Activated T-cell treated with anti-CD3 and anti-CD28 coated beads, Interleukin-2, amount 50 U/mL, for 24 hours (primary cell): ENCODE data around the gene EIF4E1B.

Experiments used
- DNase-seq: peaks from one replicate; pipeline ENCODE4 v3.0.0-alpha.2; 2020
- H3K27ac Mint-ChIP-seq: 2 replicates; pipeline ENCODE4 v1.8.0; 2020; ENCODE audit warnings: mild to moderate bottlenecking, mixed read lengths
- H3K27me3 Mint-ChIP-seq: 2 replicates; pipeline ENCODE4 v1.8.0; 2020; ENCODE audit warnings: mixed read lengths
- H3K36me3 Mint-ChIP-seq: 2 replicates; pipeline ENCODE4 v1.8.0; 2020; ENCODE audit warnings: low read depth, mixed read lengths
- H3K4me1 Mint-ChIP-seq: 2 replicates; pipeline ENCODE4 v1.8.0; 2020; ENCODE audit warnings: low read depth, mixed read lengths
- H3K4me3 Mint-ChIP-seq: 2 replicates; pipeline ENCODE4 v1.8.0; 2020; ENCODE audit warnings: mild to moderate bottlenecking, moderate library complexity, mixed read lengths
- H3K9me3 Mint-ChIP-seq: 2 replicates; pipeline ENCODE4 v1.8.0; 2020; ENCODE audit warnings: mixed read lengths

EIF4E1B gene

GRCh38 chr5:176667637-176668036 lies 37.2 kb downstream of the EIF4E1B start:
- H3K36me3 Mint-ChIP-seq, result no peaks in the 10 kb centered on the region
- DNase-seq, result no peak
- H3K27me3 Mint-ChIP-seq, result peaks cover 26% of the 10 kb centered on the region
- no peak overlapping the region for H3K4me3 Mint-ChIP-seq
- H3K9me3 Mint-ChIP-seq, result no peaks in the 10 kb centered on the region
- H3K4me1 Mint-ChIP-seq, result no peaks in the 10 kb centered on the region
- H3K27ac Mint-ChIP-seq, result no peak overlapping the region

GRCh38 chr5:176670449-176670848 lies 40.0 kb downstream of the EIF4E1B start:
- H3K9me3 Mint-ChIP-seq, result no peaks in the 10 kb centered on the region
- H3K27me3 Mint-ChIP-seq, result peaks cover 19% of the 10 kb centered on the region
- no peaks in the 10 kb centered on the region for H3K4me1 Mint-ChIP-seq
- no peak overlapping the region for H3K27ac Mint-ChIP-seq
- H3K36me3 Mint-ChIP-seq, result no peaks in the 10 kb centered on the region
- H3K4me3 Mint-ChIP-seq, result no peak overlapping the region
- no peak for DNase-seq

- Mint-ChIP-seq H3K27me3 (peaks cover 19% of the 10 kb centered on the region), H3K4me3 (no peak overlapping the region), H3K27ac (no peak overlapping the region), H3K36me3 (no peaks in the 10 kb centered on the region), H3K9me3 (no peaks in the 10 kb centered on the region), H3K4me1 (no peaks in the 10 kb centered on the region)
- no peak for DNase-seq
These were observed 40.9 kb downstream of the EIF4E1B start for GRCh38 chr5:176671399-176671798.

GRCh38 chr5:176671890-176672747 lies 41.6 kb downstream of the EIF4E1B start:
- Mint-ChIP-seq H3K27me3 (peaks cover 22% of the 10 kb centered on the region), H3K9me3 (no peaks in the 10 kb centered on the region), H3K36me3 (no peaks in the 10 kb centered on the region), H3K4me3 (no peak overlapping the region), H3K4me1 (no peaks in the 10 kb centered on the region), H3K27ac (no peak overlapping the region)
- no peak for DNase-seq

GRCh38 chr5:176673651-176674583 lies 43.4 kb downstream of the EIF4E1B start:
- no peak for DNase-seq
- Mint-ChIP-seq H3K4me1 (no peaks in the 10 kb centered on the region), H3K4me3 (no peak overlapping the region), H3K27ac (no peak overlapping the region), H3K9me3 (no peaks in the 10 kb centered on the region), H3K36me3 (no peaks in the 10 kb centered on the region), H3K27me3 (peaks cover 39% of the 10 kb centered on the region)

GRCh38 chr5:176674799-176675198 lies 44.3 kb downstream of the EIF4E1B start:
- Mint-ChIP-seq H3K27ac (no peak overlapping the region), H3K9me3 (no peaks in the 10 kb centered on the region), H3K4me1 (no peaks in the 10 kb centered on the region), H3K4me3 (no peak overlapping the region), H3K36me3 (no peaks in the 10 kb centered on the region), H3K27me3 (peaks cover 48% of the 10 kb centered on the region)
- DNase-seq, result no peak

GRCh38 chr5:176675676-176676360 lies 45.3 kb downstream of the EIF4E1B start:
- Mint-ChIP-seq H3K9me3 (no peaks in the 10 kb centered on the region), H3K4me3 (no peak overlapping the region), H3K36me3 (no peaks in the 10 kb centered on the region), H3K27me3 (peaks cover 57% of the 10 kb centered on the region), H3K27ac (no peak overlapping the region), H3K4me1 (no peaks in the 10 kb centered on the region)
- no peak for DNase-seq

- Mint-ChIP-seq H3K27me3 (peaks cover 55% of the 10 kb centered on the region), H3K4me1 (no peaks in the 10 kb centered on the region), H3K4me3 (no peak overlapping the region), H3K36me3 (no peaks in the 10 kb centered on the region), H3K27ac (no peak overlapping the region), H3K9me3 (no peaks in the 10 kb centered on the region)
- no peak for DNase-seq
These were observed 45.9 kb downstream of the EIF4E1B start for GRCh38 chr5:176676361-176676824.

- Mint-ChIP-seq H3K36me3 (no peaks in the 10 kb centered on the region), H3K27me3 (peaks cover 57% of the 10 kb centered on the region), H3K4me3 (no peak overlapping the region), H3K27ac (no peak overlapping the region), H3K9me3 (no peaks in the 10 kb centered on the region), H3K4me1 (no peaks in the 10 kb centered on the region)
- no peak for DNase-seq
These were observed 46.9 kb downstream of the EIF4E1B start for GRCh38 chr5:176677209-176677939.

- DNase-seq, result no peak
- H3K27me3 Mint-ChIP-seq, result peaks cover 62% of the 10 kb centered on the region
- H3K27ac Mint-ChIP-seq, result no peak overlapping the region
- no peaks in the 10 kb centered on the region for H3K36me3 Mint-ChIP-seq
- no peaks in the 10 kb centered on the region for H3K4me1 Mint-ChIP-seq
- no peaks in the 10 kb centered on the region for H3K9me3 Mint-ChIP-seq
- H3K4me3 Mint-ChIP-seq, result no peak overlapping the region
These were observed 48.1 kb downstream of the EIF4E1B start for GRCh38 chr5:176678584-176678983.

- Mint-ChIP-seq H3K27me3 (peaks cover 64% of the 10 kb centered on the region), H3K4me3 (no peak overlapping the region), H3K4me1 (no peaks in the 10 kb centered on the region), H3K36me3 (no peaks in the 10 kb centered on the region), H3K27ac (no peak overlapping the region), H3K9me3 (peaks cover 5% of the 10 kb centered on the region)
- DNase-seq, result no peak
These were observed 49.1 kb downstream of the EIF4E1B start for GRCh38 chr5:176679365-176680225.

- no peak for DNase-seq
- Mint-ChIP-seq H3K9me3 (peaks cover 8% of the 10 kb centered on the region), H3K27me3 (peaks cover 67% of the 10 kb centered on the region), H3K4me1 (no peaks in the 10 kb centered on the region), H3K36me3 (no peaks in the 10 kb centered on the region), H3K4me3 (no peak overlapping the region), H3K27ac (no peak overlapping the region)
These were observed 49.7 kb downstream of the EIF4E1B start for GRCh38 chr5:176680226-176680563.

GRCh38 chr5:176682016-176682531 lies 51.6 kb downstream of the EIF4E1B start:
- no peak for DNase-seq
- H3K9me3 Mint-ChIP-seq, result peaks cover 9% of the 10 kb centered on the region
- H3K27ac Mint-ChIP-seq, result no peak overlapping the region
- H3K27me3 Mint-ChIP-seq, result peaks cover 70% of the 10 kb centered on the region
- H3K4me1 Mint-ChIP-seq, result no peaks in the 10 kb centered on the region
- H3K4me3 Mint-ChIP-seq, result no peak overlapping the region
- no peaks in the 10 kb centered on the region for H3K36me3 Mint-ChIP-seq
